Epithelial cell of esophagus (primary cell): ENCODE results near the gene TSPAN5.

Source experiments
- DNase-seq: peaks from one replicate; pipeline ENCODE4 v3.0.0; 2010; ENCODE audit warnings: low read depth
- H3K4me3 ChIP-seq: 2 replicates; pipeline ENCODE4 v1.5.1; 2011; ENCODE audit warnings: mild to moderate bottlenecking, low read length, control low read depth
- TF ChIP-seq, protein P1 (sequence below): IDR thresholded peaks from 2 replicates; pipeline ENCODE4 v1.5.1; 2011; ENCODE audit warnings: low read depth, mild to moderate bottlenecking, low read length, control low read depth, inconsistent platforms; ENCODE audit not compliant: insufficient read depth; ENCODE audit errors: missing control alignments

The TSPAN5 gene

DNA sequence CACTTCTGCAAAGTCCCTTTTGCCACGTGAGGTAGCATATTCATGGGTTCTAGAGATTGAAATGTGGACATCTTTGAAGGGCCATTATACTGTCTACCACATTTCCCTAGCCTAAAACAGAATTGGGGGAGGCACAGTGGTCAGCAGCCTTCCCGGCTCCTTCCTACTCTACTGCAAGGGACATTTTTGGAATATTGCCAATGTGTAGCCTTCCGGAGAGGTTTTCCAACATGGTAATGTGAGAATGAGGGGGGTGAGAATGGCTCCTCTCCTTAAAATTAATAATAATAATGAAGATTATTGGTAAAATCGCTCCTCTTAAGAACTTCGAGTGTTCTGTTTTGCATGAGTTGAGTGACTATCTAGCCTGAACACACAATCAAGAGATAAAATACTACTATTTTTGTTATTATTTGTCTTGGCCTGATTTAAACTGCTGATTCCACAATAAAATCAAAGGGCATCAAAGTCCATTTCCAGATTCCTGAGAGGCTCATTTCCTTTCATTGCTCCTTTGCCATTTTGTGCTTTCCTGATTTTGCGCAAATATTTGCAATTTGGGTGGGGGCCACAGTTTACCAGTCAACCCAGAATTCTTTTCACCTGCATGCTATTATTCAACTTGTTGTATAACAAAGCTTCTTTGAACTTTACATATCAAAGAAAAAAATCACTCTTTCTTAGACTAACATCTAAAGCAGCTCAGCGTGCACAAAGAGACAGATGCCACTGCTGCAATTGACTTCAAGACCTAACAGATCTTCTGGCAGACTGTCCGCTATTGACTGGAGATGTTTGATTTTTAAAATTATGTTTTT, 27.0 kb upstream of the TSPAN5 start:
- no peak for DNase-seq
- H3K4me3 ChIP-seq = no peak overlapping the region
- TF ChIP-seq, protein P1, sequence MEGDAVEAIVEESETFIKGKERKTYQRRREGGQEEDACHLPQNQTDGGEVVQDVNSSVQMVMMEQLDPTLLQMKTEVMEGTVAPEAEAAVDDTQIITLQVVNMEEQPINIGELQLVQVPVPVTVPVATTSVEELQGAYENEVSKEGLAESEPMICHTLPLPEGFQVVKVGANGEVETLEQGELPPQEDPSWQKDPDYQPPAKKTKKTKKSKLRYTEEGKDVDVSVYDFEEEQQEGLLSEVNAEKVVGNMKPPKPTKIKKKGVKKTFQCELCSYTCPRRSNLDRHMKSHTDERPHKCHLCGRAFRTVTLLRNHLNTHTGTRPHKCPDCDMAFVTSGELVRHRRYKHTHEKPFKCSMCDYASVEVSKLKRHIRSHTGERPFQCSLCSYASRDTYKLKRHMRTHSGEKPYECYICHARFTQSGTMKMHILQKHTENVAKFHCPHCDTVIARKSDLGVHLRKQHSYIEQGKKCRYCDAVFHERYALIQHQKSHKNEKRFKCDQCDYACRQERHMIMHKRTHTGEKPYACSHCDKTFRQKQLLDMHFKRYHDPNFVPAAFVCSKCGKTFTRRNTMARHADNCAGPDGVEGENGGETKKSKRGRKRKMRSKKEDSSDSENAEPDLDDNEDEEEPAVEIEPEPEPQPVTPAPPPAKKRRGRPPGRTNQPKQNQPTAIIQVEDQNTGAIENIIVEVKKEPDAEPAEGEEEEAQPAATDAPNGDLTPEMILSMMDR = no peak

DNA sequence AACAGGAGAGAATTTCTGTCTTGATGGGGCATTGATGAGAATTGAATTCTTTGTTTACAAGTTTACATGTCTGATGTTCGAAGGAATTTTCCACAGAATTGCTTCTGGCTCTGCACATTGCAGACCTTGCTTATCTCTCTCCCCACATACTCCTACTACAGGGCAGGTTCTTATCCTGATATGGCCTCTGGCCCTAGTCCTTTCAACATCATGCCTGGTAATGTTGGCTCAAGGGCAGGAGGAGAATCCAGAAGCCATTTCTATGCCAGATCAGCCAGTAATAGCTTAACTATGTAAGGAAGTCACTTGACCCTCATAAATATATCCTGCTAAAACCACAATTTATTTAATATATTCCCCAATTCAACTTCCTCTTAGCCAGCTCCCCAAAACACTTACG, 24.3 kb upstream of the TSPAN5 start:
- TF ChIP-seq, protein P1 = no peak
- no peak overlapping the region for H3K4me3 ChIP-seq
- DNase-seq = no peak

GRCh38 chr4:98680806-98681205, 22.4 kb upstream of the TSPAN5 start:
- no peak overlapping the region for H3K4me3 ChIP-seq
- DNase-seq = no peak
- TF ChIP-seq, protein P1 = no peak

DNA sequence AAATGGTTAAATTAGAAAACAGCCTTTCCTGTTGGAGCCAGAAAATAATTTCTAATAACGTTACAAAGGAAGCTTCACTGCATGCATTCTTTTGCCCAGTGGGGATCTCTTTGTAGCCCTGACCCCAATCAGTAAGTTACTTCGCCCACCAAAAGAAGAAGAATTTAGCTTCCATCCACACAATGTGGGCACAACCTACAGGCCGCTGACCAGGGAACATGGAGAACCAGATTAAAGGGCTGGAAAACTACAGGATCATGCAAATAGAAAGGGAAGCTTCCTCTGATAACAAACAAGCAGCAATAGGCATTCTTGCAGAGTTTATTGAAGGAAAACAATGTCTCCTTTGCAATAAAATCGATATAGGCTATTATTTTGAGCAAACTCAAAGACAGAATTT, 21.3 kb upstream of the TSPAN5 start:
- DNase-seq = no peak

DNA sequence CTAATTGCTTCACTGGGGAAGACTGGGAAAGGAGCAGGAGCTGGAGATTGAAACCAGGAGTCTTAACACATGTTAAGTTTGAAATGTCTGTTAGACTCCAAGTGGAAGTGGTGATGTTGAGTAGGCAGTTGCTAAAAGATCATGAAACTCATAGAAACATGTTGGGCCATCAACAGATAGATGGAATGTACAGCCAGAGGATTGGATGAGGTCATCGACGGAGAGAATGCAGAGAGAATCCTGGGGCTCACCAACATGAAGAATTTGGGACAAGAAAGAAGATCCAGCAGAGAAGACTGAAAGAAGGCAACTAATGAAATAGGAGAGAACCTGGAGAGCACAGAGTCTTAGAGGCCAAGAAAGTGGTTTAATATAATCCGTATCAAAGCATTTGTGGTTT, 19.4 kb upstream of the TSPAN5 start:
- TF ChIP-seq, protein P1 = no peak
- no peak for DNase-seq
- no peak overlapping the region for H3K4me3 ChIP-seq

More for the DNA sequence above, 21.3 kb upstream of the TSPAN5 start:
- TF ChIP-seq, protein P1 = no peak
- H3K4me3 ChIP-seq = no peak overlapping the region

DNA sequence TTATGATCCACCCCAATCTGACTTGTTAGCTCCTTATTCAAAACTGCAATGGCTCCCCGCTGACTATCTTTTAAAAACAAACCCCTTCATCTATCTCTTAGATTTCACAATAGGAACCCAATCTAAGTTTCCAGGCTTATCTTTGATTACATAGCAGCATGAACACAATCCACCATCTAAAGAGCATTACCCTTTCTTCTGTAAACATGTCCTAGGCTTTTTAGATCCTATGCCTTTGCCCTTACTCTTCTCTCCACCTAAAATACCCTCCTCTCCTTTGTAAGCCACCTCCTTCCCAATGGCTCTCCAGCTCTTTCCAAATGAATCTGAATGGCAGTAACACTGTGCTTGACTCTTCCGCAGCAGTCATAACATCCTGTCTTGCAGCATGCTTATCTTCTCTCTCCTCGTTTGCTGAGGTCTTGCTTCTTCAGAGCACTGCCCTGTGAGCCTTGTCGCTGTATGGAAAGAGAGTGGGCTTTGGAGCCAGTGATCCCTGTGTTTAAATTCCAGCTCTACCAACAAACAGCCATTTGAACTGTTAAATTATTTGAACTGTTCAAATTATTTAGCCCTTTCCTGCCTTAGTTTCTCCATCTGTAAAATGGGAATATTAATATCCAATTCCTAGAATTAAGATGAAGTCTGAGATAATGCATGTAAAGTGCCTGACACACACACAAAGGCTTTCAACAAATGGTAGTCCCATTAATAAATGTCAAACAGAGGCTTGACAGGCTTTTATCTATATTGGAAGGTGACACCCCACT, 16.2 kb upstream of the TSPAN5 start:
- H3K4me3 ChIP-seq = no peak overlapping the region
- TF ChIP-seq, protein P1 = no peak
- DNase-seq = no peak

DNA sequence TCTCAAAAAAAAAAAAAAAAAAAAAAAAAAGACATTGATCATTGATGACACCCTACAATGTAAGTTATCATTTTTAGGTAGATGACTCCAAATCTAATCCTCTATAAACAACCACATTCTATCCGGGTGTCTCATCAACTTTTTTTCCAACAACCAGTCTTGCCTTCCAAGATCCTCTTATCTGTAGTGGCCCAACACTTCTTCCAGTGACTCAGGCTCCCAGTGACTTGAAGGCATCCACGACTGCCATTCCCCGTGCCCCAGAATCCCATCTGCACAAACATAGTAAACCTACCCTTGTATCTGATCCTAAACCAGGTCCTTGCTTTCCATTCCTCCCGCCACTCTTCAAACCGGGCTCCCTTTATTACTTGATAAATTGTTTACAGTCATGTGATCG, 15.6 kb upstream of the TSPAN5 start:
- no peak for DNase-seq
- TF ChIP-seq, protein P1 = no peak
- H3K4me3 ChIP-seq = no peak overlapping the region
